Measurements from ENCODE around the gene SHE.
"Not testable (repeated sequence)": the region's sequence is repeated elsewhere in the genome, so short reads cannot be mapped to it uniquely, and the experiment has no call there.

SHE gene
- total RNA-seq, result 0 to 0.31 (median 0.19) reads per million in 18 experiments

- no peak for DNase-seq
These were observed at the start of gene SHE, which contains the start of gene TDRD10 for GRCh38 chr1:154502066-154502743. Gene SHE, minus strand, starts transcription at chr1:154502412. Its CDS starts 386 bp downstream, at chr1:154502026. Gene TDRD10, plus strand, starts transcription at chr1:154502219. Its CDS starts 4,685 bp downstream, at chr1:154506904.

GRCh38 chr1:154551474-154551873, 49.3 kb upstream of the SHE start:
- no peak for DNase-seq

DNA sequence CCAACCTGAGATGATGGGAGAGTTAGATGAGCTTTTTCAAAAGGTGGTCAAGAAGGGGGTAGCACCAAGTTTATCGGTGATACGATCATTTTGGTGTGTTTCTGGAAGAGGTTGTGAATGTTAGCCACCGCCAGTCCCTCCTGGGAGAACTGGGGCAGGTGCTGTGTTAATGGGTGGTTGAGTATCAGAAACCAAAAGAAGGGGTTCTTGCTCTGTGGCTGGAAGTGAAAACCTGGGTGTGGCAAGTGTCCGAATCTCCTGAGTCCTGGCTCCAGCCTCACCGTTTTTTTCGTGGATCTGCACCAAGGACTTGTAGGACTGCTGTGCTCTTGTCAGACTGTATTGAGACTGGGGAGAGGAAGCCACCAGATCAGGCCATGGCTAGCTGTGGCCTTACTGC, 48.4 kb upstream of the SHE start:
- no peak for DNase-seq

- no peak for DNase-seq
These were observed 47.9 kb upstream of the SHE start for GRCh38 chr1:154550070-154550469.

DNA sequence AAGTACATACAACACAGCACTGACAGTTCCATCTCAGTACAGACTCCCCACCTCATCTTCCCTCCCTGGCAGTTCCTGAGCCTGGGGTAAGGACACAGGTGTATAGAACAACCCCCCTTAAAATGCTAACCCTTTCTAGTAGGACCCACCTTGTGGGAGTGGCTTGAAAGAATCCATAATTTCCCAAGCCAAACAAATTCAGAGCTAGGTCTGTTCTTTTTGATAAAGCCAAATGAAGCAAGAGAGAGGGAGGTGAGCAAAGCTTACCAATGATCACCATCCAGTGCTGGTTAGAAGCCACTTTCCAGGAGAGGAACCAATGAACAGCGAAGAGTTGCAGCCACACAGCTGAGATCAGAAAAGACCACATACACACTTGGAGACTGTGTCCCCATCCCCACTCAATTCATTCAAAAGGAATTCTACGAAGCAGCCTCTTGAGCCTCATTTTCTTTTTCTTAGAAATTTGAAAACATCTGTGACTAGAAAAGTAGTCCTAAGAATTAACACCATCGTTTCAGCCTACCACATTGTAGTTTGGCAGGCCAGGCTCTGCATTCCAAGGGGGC, 47.1 kb upstream of the SHE start:
- DNase-seq, result no peak

DNA sequence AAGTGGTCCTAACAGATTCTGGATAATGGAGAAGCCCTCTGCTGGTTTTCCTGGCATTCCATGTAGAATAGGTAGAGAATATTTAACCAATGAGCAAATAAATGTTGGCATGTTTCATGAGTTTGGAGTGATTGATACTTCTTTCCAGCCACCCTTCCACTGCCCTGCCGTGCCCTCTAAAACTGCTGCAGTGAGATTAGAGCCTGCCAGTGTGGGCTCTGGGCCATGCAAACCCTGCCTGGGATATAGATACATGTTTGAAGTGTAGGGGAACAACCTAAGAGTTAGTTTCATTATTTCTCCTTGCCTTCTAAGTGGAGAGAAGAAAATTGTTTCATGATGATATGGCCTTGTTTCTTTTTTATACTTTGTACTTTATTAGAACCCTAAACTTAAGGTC, 45.8 kb upstream of the SHE start:
- no peak for DNase-seq

DNA sequence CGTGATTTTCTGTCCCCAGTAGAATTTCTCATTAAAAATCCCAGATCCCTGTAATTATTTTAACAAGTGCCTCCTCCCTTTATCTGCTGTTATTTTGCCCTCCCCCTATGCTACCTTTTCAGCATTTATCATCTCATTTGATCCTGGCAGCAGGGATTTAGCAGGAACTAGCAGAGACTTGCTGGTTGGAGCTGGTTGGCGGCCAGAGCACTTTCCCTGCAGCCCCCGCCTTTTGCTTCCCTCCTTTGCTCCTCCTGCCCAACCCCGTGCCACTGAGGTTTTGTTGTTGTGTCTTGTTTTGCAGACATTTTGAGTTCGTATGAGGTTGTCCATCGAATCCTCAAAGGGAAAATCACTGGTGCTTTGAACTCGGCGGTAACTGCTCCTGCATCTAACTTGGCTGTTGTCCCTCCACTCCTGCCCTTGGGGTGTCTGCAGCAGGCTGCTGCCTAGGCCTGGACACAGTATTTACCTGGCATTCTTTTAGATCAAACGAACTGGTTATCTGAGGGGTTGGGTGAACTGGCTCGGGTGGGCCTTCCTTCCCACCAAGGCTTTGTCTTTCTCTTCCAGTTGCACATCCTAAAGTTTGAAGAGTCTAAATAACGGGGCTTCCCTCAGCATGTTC, 45.0 kb upstream of the SHE start:
- no peak for DNase-seq

GRCh38 chr1:154546264-154547063, 44.3 kb upstream of the SHE start:
- DNase-seq, result peak; percentile 60 to 74

GRCh38 chr1:154541231-154541630, 39.0 kb upstream of the SHE start:
- no peak for DNase-seq

DNA sequence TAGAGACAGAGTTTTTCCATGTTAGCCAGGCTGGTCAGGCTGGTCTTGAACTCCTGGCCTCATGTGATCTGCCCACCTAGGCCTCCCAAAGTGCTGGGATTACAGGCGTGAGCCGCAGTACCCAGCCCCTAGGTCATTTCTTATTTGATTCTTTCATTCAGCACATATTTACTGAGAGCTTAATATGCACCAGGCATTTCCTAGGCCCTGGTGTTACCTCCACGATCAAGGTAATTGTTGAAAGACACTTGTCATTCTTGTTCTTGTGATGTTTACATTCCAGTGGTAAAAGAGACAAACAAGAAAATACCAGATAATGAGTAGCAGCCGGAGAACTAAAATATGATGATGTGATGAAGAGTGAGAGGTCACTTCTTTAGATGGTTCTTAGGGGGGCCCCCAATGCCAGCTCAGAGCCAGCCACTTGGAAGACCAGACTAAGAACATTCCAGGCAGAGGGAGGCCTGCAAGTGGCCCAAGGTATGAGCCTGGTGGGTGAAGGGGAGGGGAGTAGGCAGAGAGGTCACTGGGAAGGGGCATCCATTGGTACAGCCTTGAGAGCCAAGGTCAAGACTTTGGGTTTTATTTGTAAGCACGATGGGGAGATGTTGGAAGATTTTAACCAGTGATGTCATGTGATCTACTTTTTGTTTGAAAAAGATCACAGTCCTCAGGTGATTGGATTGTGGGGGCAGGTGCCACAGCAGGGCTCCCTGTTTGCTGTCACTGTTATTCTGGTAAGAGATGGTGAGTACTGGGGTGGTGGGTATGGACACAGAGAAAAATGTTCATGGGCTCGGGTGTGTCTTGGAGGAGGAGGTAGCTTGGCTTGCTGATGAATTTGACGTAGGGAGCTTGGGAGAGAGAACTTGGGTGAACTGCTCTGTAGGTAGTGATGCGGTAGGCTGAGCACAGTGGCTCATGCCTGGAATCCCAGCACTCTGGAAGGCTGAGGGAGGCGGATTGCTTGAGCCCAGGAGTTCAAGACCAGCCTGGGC, 37.6 kb upstream of the SHE start:
- DNase-seq, result no peak

DNA sequence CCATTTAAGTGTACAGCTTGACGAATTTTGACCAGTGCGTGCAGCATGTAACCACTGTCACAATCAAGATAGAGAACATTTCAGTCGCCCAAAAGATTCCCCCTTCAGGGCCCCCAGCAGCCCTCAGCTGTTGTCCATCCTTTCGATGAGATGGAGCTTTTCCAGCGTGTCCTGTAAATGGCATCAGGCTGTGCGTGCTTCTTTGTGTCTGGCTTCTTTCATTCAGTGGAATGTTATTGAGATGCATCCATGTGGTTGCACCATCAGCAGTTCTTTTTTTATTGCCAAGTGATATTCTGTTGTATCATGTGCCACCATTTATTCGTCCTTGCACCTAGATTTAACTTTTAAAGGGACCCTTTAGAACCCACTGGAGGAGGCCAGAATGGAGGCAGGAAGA, 34.4 kb upstream of the SHE start:
- no peak for DNase-seq

- no peak for DNase-seq
These were observed 32.0 kb upstream of the SHE start for GRCh38 chr1:154533952-154534844.

- not testable (repeated sequence) for DNase-seq
These were observed 29.7 kb upstream of the SHE start for GRCh38 chr1:154531950-154532349.

DNA sequence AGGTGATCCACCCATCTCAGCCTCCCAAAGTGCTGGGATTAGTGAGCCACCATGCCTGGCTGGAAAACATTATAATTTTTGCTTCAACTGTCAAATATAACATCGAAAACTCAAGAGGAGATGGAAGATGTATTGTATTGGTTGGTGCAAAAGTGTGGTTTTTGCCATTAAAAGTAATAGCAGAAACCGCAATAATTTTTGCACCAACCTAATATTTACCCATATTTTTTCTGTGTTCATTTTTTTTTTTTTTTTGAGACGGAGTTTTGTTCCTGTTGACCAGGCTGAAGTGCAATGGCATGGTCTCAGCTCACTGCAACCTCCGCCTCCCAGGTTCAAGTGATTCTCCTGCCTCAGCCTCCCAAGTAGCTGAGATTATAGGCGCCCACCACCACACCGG, 27.1 kb upstream of the SHE start:
- no peak for DNase-seq

DNA sequence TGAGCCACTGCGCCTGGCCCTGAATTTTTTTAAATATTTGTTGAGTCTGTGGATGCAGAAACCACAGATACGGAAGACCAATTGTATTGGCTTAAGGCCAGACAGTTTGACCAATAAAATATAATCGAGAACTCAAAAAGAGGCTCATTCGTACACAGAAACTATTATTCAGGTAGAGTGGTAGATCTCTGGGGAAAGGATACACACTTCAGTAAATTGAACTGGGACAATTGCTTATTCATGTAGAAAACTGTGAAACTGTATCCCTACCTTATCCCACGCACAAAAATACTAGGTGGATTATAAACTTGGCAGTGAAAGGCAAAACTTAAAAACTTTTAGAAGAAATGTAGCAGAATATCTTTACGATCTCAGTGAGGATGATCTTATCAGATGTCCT, 25.0 kb upstream of the SHE start:
- no peak for DNase-seq

DNA sequence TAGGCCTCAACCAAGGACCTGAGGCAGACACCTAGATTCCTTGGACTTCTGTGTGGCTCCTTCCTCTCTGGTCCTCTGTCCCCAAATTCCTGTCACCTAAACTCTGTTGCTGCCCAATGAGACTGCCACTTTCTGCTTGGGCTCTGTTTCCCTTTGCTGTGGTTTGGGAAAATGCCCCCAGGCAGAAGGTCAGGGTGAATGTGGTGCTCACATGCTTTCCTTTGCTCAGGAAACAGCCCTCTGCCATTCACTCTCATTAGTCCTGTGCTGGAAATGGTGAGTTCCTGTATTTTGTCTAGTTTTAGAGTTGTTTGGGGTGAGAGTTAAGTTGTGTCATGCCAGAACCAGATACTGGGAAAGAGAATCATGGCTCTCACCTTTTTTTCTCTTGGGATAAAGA, 22.7 kb upstream of the SHE start:
- no peak for DNase-seq

- no peak for DNase-seq
These were observed 19.5 kb upstream of the SHE start for GRCh38 chr1:154521695-154522094.

- peak in 1 of 2 donors; percentile 40 for DNase-seq
These were observed 18.1 kb upstream of the SHE start for GRCh38 chr1:154520333-154520732.

DNA sequence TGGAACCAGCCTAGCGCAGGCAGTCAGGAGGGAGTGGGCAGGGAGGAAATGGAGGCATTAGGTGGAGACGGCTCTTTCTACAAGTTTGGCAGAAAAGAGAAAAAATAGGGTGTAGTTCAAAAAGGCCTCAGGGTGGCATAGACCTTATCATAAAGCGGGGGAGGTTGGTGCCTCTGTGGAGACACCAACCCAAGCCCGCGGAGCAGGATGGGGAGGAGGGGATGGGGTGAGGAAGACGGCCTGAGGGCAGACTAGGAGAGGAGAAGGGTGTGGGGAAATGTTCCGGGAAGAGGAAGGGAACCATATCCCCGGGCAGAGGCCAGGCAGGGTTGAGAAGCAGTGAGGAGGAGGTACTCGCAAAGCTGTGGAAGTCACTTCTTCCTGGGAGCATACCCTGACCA, 17.4 kb upstream of the SHE start:
- DNase-seq, result no peak

DNA sequence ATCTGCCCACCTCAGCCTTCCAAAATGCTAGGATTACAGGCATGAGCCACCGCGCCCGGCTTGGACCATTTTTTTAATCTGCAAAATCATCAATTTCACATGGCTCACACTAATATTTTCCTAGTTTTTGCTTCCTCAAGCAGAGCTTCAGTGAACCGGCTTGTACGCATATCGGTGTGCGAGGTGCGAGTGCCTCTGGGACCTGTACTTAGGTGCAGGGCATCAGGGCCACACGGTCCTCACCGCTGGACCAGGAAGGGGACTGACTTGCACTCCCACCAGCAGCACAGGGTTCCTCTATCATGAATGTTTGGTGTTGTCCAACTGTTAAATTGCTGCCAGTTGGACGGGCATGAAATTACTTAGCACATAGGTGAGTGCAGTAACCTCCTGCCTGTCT, 15.4 kb upstream of the SHE start:
- DNase-seq, result no peak

DNA sequence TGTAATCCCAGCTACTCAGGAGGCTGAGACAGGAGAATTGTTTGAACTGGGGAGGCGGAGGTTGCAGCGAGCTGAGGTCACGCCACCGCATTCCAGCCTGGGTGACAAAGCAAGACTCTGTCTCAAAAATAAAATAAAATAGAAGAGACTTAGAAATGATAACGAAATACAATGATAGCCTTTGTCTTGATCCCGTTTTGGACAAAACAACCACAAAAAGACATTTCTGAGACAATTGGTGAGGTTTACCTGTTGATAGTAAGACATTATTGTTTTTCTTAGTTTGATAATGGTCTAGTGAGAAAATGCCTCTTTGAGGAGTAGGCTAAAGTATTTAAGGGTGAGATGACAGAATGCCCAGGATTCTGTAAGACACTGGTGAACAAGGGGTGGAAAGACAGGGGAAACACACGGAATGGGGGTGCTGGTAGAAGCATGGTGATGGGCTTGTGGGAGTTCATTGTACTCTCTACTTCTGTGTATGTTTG, 11.9 kb upstream of the SHE start:
- no peak for DNase-seq

Measured in inflammatory macrophage (primary cell).